Sciatic nerve (tissue), 2 donors: ENCODE data around the gene KLHL12. TPM values are rescaled to one million over a fixed set of nuclear protein-coding genes. Genes with fewer than 3 reads are reported as not detected.
A peak's percentile ranks its signal among the peaks of the same experiment; 100 is the strongest.
"Not testable (repeated sequence)": the region's sequence is repeated elsewhere in the genome, so short reads cannot be mapped to it uniquely, and the experiment has no call there.

Experiments
- ATAC-seq: fragments of 200-7000 bp; cut with Tn5 transposase; one replicate; pipeline ENCODE4 v1.9.1; 2020; ENCODE audit warnings: mild to moderate bottlenecking, moderate library complexity
- DNase-seq: peaks from one replicate; pipeline ENCODE4 v3.0.0-alpha.2; 2020; ENCODE audit warnings: low spot score
- intact Hi-C: fragments of 100-400 bp; cut with DNase I; formaldehyde crosslinking; loops from one replicate; pipeline ENCODE4 v1.14.2; 2022
- total RNA-seq: library from RNA; stranded (reverse); fragmentation: NEBNext Ultra II Directional; extraction: Animal tissue kit (Norgen Biotek cat#: 25700); gene quantifications from one replicate; pipeline ENCODE4 v1.2.1, GENCODE V29; 2021
- donor health status: DM: no; HTN: no; CAD: no.
- donor health status: DM: no; HTN: no; CAD: no.

Gene KLHL12
- total RNA-seq, 1 donor from 2014 or later = 22.7 TPM

GRCh38 chr1:202952818-202953217 is 25.8 kb upstream of the KLHL12 start:
- DNase-seq (no peak), ATAC-seq (peak; percentile 88)
- intact Hi-C loops = no loop called here

GRCh38 chr1:202952099-202952498 is 25.1 kb upstream of the KLHL12 start:
- ATAC-seq (no peak), DNase-seq (no peak)
- intact Hi-C loops = no loop called here

GRCh38 chr1:202951437-202951836 is 24.4 kb upstream of the KLHL12 start:
- DNase-seq = no peak
- ATAC-seq = no peak
- intact Hi-C loops = no loop called here

- intact Hi-C loops = no loop called here
- no peak for ATAC-seq
- DNase-seq = no peak
Observed at GRCh38 chr1:202945483-202945882, 18.4 kb upstream of the KLHL12 start.

GRCh38 chr1:202944438-202944921 is 17.4 kb upstream of the KLHL12 start:
- intact Hi-C loops = no loop called here
- DNase-seq (no peak), ATAC-seq (no peak)

GRCh38 chr1:202942426-202942825 is 15.4 kb upstream of the KLHL12 start:
- no peak for ATAC-seq
- intact Hi-C loops = no loop called here
- DNase-seq = no peak

GRCh38 chr1:202941372-202941771 is 14.3 kb upstream of the KLHL12 start:
- intact Hi-C loops = no loop called here
- ATAC-seq = no peak
- DNase-seq = no peak

- no peak for ATAC-seq
- intact Hi-C loops = no loop called here
- no peak for DNase-seq
Observed at GRCh38 chr1:202940561-202940960, 13.5 kb upstream of the KLHL12 start.

GRCh38 chr1:202938287-202938925 is 11.4 kb upstream of the KLHL12 start:
- no peak for ATAC-seq
- no peak for DNase-seq
- intact Hi-C loops = no loop called here

- ATAC-seq, DNase-seq, intact Hi-C loops: not testable (repeated sequence)
Observed at GRCh38 chr1:202936409-202936808, 9.4 kb upstream of the KLHL12 start.

- DNase-seq (no peak), ATAC-seq (no peak)
- intact Hi-C loops = no loop called here
Observed at GRCh38 chr1:202935844-202936243, 8.8 kb upstream of the KLHL12 start.

- no peak for ATAC-seq
- intact Hi-C loops = no loop called here
- no peak for DNase-seq
Observed at GRCh38 chr1:202934755-202935154, 7.7 kb upstream of the KLHL12 start.

- intact Hi-C loops = no loop called here
- no peak for ATAC-seq
Observed at GRCh38 chr1:202932476-202932875, 5.4 kb upstream of the KLHL12 start.

GRCh38 chr1:202923533-202923932 is 3.5 kb downstream of the KLHL12 start:
- intact Hi-C loops = no loop called here
- no peak for ATAC-seq
- DNase-seq = no peak

More at GRCh38 chr1:202932476-202932875, 5.4 kb upstream of the KLHL12 start:
- no peak for DNase-seq

- no peak for DNase-seq
- intact Hi-C loops = no loop called here
- ATAC-seq = no peak
Observed at GRCh38 chr1:202919615-202920014, 7.4 kb downstream of the KLHL12 start.

GRCh38 chr1:202915146-202915545 is 11.9 kb downstream of the KLHL12 start:
- intact Hi-C loops = no loop called here
- ATAC-seq (no peak), DNase-seq (no peak)

GRCh38 chr1:202912476-202912875 is 14.6 kb downstream of the KLHL12 start:
- ATAC-seq, intact Hi-C loops, DNase-seq: not testable (repeated sequence)

- intact Hi-C loops = no loop called here
- DNase-seq (no peak), ATAC-seq (no peak)
Observed at GRCh38 chr1:202909494-202909893, 17.5 kb downstream of the KLHL12 start.

GRCh38 chr1:202908998-202909397 is 18.0 kb downstream of the KLHL12 start:
- intact Hi-C loops = no loop called here
- no peak for ATAC-seq
- DNase-seq = no peak

GRCh38 chr1:202905331-202905730 is 21.7 kb downstream of the KLHL12 start:
- DNase-seq (no peak), ATAC-seq (no peak)
- intact Hi-C loops = no loop called here

- ATAC-seq, intact Hi-C loops, DNase-seq: not testable (repeated sequence)
Observed at GRCh38 chr1:202903808-202904207, 23.2 kb downstream of the KLHL12 start.
